Epithelial cell of esophagus (primary cell): Measurements from ENCODE around the gene PZP.

Source experiments
- DNase-seq: peaks from one replicate; pipeline ENCODE4 v3.0.0; 2010; ENCODE audit warnings: low read depth
- H3K4me3 ChIP-seq: 2 replicates; pipeline ENCODE4 v1.5.1; 2011; ENCODE audit warnings: mild to moderate bottlenecking, low read length, control low read depth
- TF ChIP-seq, protein P1 (sequence below): IDR thresholded peaks from 2 replicates; pipeline ENCODE4 v1.5.1; 2011; ENCODE audit warnings: low read depth, mild to moderate bottlenecking, low read length, control low read depth, inconsistent platforms; ENCODE audit not compliant: insufficient read depth; ENCODE audit errors: missing control alignments

Gene PZP

GRCh38 chr12:9109737-9110491, 98.3 kb downstream of the PZP start:
- TF ChIP-seq, protein P1, sequence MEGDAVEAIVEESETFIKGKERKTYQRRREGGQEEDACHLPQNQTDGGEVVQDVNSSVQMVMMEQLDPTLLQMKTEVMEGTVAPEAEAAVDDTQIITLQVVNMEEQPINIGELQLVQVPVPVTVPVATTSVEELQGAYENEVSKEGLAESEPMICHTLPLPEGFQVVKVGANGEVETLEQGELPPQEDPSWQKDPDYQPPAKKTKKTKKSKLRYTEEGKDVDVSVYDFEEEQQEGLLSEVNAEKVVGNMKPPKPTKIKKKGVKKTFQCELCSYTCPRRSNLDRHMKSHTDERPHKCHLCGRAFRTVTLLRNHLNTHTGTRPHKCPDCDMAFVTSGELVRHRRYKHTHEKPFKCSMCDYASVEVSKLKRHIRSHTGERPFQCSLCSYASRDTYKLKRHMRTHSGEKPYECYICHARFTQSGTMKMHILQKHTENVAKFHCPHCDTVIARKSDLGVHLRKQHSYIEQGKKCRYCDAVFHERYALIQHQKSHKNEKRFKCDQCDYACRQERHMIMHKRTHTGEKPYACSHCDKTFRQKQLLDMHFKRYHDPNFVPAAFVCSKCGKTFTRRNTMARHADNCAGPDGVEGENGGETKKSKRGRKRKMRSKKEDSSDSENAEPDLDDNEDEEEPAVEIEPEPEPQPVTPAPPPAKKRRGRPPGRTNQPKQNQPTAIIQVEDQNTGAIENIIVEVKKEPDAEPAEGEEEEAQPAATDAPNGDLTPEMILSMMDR: no peak
- H3K4me3 ChIP-seq: no peak overlapping the region
- DNase-seq: no peak

GRCh38 chr12:9109213-9109522, 99.0 kb downstream of the PZP start:
- DNase-seq: no peak
- H3K4me3 ChIP-seq: no peak overlapping the region
- TF ChIP-seq, protein P1: no peak

DNA sequence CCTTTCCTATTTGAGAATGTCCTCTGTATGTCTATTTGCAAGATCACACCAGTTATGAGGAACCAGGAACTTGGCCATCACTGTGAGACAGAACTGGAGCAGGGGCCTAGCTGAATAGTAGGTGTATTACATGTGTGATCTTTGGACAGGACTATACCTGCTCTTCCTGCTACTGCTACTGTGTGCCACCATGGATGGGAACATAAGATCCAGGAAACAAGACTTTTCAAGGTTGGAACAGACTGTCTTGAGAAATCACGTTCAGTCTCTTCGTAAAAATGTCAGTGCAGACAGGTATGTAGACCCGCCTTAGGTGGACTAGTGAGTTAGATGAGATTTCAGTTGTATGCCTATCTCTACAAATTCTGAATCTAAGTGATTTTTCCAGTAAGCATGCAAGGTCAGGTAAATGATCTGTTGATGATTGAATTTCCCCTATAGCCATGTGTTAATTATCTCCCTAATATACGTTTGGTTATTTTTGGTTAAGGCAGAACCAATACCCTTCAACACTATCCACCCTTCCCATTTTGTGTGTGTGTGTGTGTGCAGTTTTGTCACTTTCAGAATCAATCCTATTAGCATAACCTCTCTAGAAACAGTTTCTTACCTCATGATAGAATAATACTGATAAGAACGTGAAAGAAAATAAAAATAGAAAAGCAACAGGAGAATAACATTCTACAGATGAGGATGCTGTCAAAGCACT, 99.5 kb downstream of the PZP start:
- H3K4me3 ChIP-seq: no peak overlapping the region
- TF ChIP-seq, protein P1: no peak
- DNase-seq: no peak

- TF ChIP-seq, protein P1: no peak
- DNase-seq: no peak
- H3K4me3 ChIP-seq: no peak overlapping the region
These were observed 100.7 kb downstream of the PZP start for GRCh38 chr12:9107542-9107873.

GRCh38 chr12:9106610-9107541, 101.3 kb downstream of the PZP start:
- DNase-seq: no peak
- TF ChIP-seq, protein P1: no peak

DNA sequence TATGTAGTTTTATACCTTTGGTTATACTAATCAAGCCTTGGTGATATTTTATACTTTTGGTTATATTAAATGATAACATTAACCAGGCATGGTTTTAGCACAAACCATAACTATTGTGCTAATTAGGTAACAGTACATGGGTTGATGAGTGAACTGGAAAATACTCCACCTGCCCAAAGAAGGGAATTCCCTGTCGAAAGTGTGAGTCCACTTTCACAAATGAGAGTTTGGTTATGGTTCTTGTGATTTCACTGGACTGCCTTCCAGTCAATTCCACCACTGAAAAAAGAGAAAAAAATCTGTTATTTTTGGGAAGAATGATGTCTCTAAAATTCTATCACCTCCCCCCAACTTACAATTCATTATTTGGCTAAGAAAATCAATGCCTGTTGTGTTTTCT, 102.1 kb downstream of the PZP start:
- H3K4me3 ChIP-seq: no peak overlapping the region
- TF ChIP-seq, protein P1: no peak
- DNase-seq: no peak

More at GRCh38 chr12:9106610-9107541, 101.3 kb downstream of the PZP start:
- no peak overlapping the region for H3K4me3 ChIP-seq
